Testis (tissue), 2 donors: ENCODE results near the gene KMT2B.

Experiments
- POLR2A ChIP-seq: fragments of 450-650 bp; IDR thresholded peaks from one replicate; pipeline ENCODE4 v1.6.1; 2017; ENCODE audit warnings: antibody characterized with exemption, mild to moderate bottlenecking, moderate library complexity
- TF ChIP-seq, protein P1 (sequence below), 3 experiments: fragments of 450-650 bp in 2 of 3; fragments of 200-600 bp in 1 of 3; sonication (generic) in 1 of 3; IDR thresholded peaks; one replicate each; pipeline ENCODE4 v1.5.1; 2016 to 2019; ENCODE audit warnings: antibody characterized with exemption in 3 of 3, mild to moderate bottlenecking in 2 of 3, moderate library complexity in 1 of 3

DNA sequence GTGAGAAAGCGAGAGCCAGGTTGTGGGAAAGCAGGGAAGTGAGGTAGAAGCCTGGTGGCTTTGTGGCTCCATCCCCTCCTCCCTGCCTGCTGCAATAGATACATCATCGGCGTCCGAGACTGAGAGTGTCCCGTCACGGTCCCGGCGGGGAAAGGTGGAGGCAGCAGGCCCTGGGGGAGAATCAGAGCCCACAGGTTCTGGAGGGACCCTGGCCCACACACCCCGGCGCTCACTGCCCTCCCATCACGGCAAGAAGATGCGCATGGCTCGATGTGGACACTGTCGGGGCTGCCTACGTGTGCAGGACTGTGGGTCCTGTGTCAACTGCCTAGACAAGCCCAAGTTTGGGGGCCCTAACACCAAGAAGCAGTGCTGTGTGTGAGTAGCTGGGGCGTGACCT is 5.1 kb downstream of the KMT2B start:
- TF ChIP-seq, protein P1, sequence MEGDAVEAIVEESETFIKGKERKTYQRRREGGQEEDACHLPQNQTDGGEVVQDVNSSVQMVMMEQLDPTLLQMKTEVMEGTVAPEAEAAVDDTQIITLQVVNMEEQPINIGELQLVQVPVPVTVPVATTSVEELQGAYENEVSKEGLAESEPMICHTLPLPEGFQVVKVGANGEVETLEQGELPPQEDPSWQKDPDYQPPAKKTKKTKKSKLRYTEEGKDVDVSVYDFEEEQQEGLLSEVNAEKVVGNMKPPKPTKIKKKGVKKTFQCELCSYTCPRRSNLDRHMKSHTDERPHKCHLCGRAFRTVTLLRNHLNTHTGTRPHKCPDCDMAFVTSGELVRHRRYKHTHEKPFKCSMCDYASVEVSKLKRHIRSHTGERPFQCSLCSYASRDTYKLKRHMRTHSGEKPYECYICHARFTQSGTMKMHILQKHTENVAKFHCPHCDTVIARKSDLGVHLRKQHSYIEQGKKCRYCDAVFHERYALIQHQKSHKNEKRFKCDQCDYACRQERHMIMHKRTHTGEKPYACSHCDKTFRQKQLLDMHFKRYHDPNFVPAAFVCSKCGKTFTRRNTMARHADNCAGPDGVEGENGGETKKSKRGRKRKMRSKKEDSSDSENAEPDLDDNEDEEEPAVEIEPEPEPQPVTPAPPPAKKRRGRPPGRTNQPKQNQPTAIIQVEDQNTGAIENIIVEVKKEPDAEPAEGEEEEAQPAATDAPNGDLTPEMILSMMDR (IDR thresholded peaks at IDR 0.05): no peak
- TF ChIP-seq POLR2A: no peak
